GM21360 (cell line): ENCODE measurements around the gene NIM1K.
"Not testable (repeated sequence)": the region's sequence is repeated elsewhere in the genome, so short reads cannot be mapped to it uniquely, and the experiment has no call there.

Experiments
- ATAC-seq: cut with Tn5 transposase; IDR thresholded peaks from one replicate; pipeline ENCODE4 v1.9.1; 2021; ENCODE audit warnings: mild to moderate bottlenecking, moderate library complexity; ENCODE audit not compliant: unreplicated experiment

Gene NIM1K

GRCh38 chr5:43274435-43275114, 82.5 kb downstream of the NIM1K start:
- no peak for ATAC-seq

- ATAC-seq, result no peak
Observed at GRCh38 chr5:43275391-43275790, 83.4 kb downstream of the NIM1K start.

GRCh38 chr5:43279548-43280274, 87.7 kb downstream of the NIM1K start:
- ATAC-seq, result no peak

- ATAC-seq, result no peak
Observed at GRCh38 chr5:43281840-43282658, 90.0 kb downstream of the NIM1K start.

- ATAC-seq, result no peak
Observed at GRCh38 chr5:43286623-43287022, 94.6 kb downstream of the NIM1K start.

- ATAC-seq, result no peak
Observed at GRCh38 chr5:43287493-43287892, 95.5 kb downstream of the NIM1K start.

GRCh38 chr5:43288269-43288831, 96.3 kb downstream of the NIM1K start:
- no peak for ATAC-seq

GRCh38 chr5:43290726-43291125, 98.7 kb downstream of the NIM1K start:
- no peak for ATAC-seq

GRCh38 chr5:43294226-43294625, 102.2 kb downstream of the NIM1K start:
- no peak for ATAC-seq

GRCh38 chr5:43295202-43295601, 103.2 kb downstream of the NIM1K start:
- no peak for ATAC-seq

- ATAC-seq, result no peak
Observed at GRCh38 chr5:43296835-43297234, 104.8 kb downstream of the NIM1K start.

GRCh38 chr5:43298443-43298842, 106.4 kb downstream of the NIM1K start:
- ATAC-seq, result no peak

GRCh38 chr5:43300112-43300511, 108.1 kb downstream of the NIM1K start:
- no peak for ATAC-seq

GRCh38 chr5:43301653-43302091, 109.6 kb downstream of the NIM1K start:
- ATAC-seq, result no peak

- no peak for ATAC-seq
Observed at GRCh38 chr5:43302481-43302880, 110.5 kb downstream of the NIM1K start.

GRCh38 chr5:43303242-43303641, 111.2 kb downstream of the NIM1K start:
- ATAC-seq, result no peak

GRCh38 chr5:43304525-43304924, 112.5 kb downstream of the NIM1K start:
- ATAC-seq, result no peak

- no peak for ATAC-seq
Observed at GRCh38 chr5:43305948-43306565, 114.0 kb downstream of the NIM1K start.

- ATAC-seq, result not testable (repeated sequence)
Observed at GRCh38 chr5:43306954-43307353, 114.9 kb downstream of the NIM1K start.

GRCh38 chr5:43309122-43309521, 117.1 kb downstream of the NIM1K start:
- no peak for ATAC-seq

- ATAC-seq, result no peak
Observed at GRCh38 chr5:43309637-43310036, 117.6 kb downstream of the NIM1K start.
